WTC11 (cell line): ENCODE data around the gene ARHGAP22. TPM values are rescaled to one million over a fixed set of nuclear protein-coding genes. Genes with fewer than 3 reads are reported as not detected.

Experiments used
- ATAC-seq: fragments of 200-7000 bp; cut with Tn5 transposase; 2 replicates; pipeline ENCODE4 v1.10.0; 2021; ENCODE audit warnings: mild to moderate bottlenecking, moderate library complexity
- CTCF ChIA-PET: fragments of 300-600 bp; sonication (Branson Sonifier 250); formaldehyde crosslinking; loops from one replicate; lab custom pipeline; 2021; ENCODE audit warnings: antibody characterized with exemption; lab: Charles Lee
- POLR2A ChIA-PET: fragments of 350-600 bp; sonication (Branson Sonifier 250); formaldehyde crosslinking; loops from one replicate; lab custom pipeline; 2021; ENCODE audit warnings: antibody characterized with exemption; lab: Charles Lee
- DNase-seq: peaks from one replicate; pipeline ENCODE4 v3.0.0; 2021; ENCODE audit warnings: low spot score
- H3K27ac Mint-ChIP-seq: 2 replicates; pipeline ENCODE4 v1.8.0; 2021; ENCODE audit warnings: mixed read lengths
- H3K27me3 Mint-ChIP-seq: 2 replicates; pipeline ENCODE4 v1.8.0; 2021; ENCODE audit warnings: low read depth, mild to moderate bottlenecking, moderate library complexity, mixed read lengths
- H3K36me3 Mint-ChIP-seq: 2 replicates; pipeline ENCODE4 v1.8.0; 2021; ENCODE audit warnings: mixed read lengths
- H3K4me1 Mint-ChIP-seq: 2 replicates; pipeline ENCODE4 v1.8.0; 2022; ENCODE audit warnings: mixed read lengths
- H3K4me3 Mint-ChIP-seq: 2 replicates; pipeline ENCODE4 v1.8.0; 2021; ENCODE audit warnings: mild to moderate bottlenecking, moderate library complexity, mixed read lengths
- H3K9me3 Mint-ChIP-seq: 2 replicates; pipeline ENCODE4 v1.8.0; 2021; ENCODE audit warnings: mixed read lengths
- CREB1 ChIP-seq: sonication (generic); formaldehyde crosslinking; IDR thresholded peaks from 2 replicates; pipeline ENCODE4 v1.8.0; 2023; ENCODE audit warnings: mild to moderate bottlenecking, missing genetic modification reagents
- E2F1 ChIP-seq: sonication (generic); formaldehyde crosslinking; IDR thresholded peaks from 2 replicates; pipeline ENCODE4 v1.8.0; 2022; ENCODE audit warnings: mild to moderate bottlenecking, missing genetic modification reagents
- E2F4 ChIP-seq: sonication (generic); formaldehyde crosslinking; IDR thresholded peaks from 2 replicates; pipeline ENCODE4 v1.8.1; 2022; ENCODE audit warnings: low read depth, mild to moderate bottlenecking, moderate library complexity, missing genetic modification reagents, borderline replicate concordance
- ERG ChIP-seq: fragments of 250-450 bp; sonication (Bioruptor Pico); IDR thresholded peaks from 2 replicates; pipeline ENCODE4 v1.8.0; 2021; ENCODE audit warnings: mild to moderate bottlenecking
- ESRRA ChIP-seq: sonication (generic); formaldehyde crosslinking; IDR thresholded peaks from 2 replicates; pipeline ENCODE4 v1.8.1; 2022; ENCODE audit warnings: mild to moderate bottlenecking, missing genetic modification reagents, borderline replicate concordance
- FOXK1 ChIP-seq: sonication (generic); formaldehyde crosslinking; IDR thresholded peaks from 2 replicates; pipeline ENCODE4 v1.8.0; 2022; ENCODE audit warnings: mild to moderate bottlenecking, moderate library complexity, missing genetic modification reagents
- MLX ChIP-seq: sonication (generic); formaldehyde crosslinking; IDR thresholded peaks from 2 replicates; pipeline ENCODE4 v1.8.1; 2023; ENCODE audit warnings: mild to moderate bottlenecking, missing genetic modification reagents, moderate library complexity
- MXD4 ChIP-seq: fragments of 250-450 bp; sonication (Bioruptor Pico); IDR thresholded peaks from 2 replicates; pipeline ENCODE4 v1.8.0; 2021; ENCODE audit warnings: mild to moderate bottlenecking, moderate library complexity, borderline replicate concordance
- NFATC4 ChIP-seq: fragments of 250-450 bp; sonication (Bioruptor Pico); IDR thresholded peaks from 2 replicates; pipeline ENCODE4 v1.9.0; 2021; ENCODE audit warnings: mild to moderate bottlenecking
- NFYB ChIP-seq: sonication (generic); formaldehyde crosslinking; conservative IDR thresholded peaks from 2 replicates; pipeline ENCODE4 v1.8.0; 2022; ENCODE audit warnings: low read depth, missing genetic modification reagents
- PRRX2 ChIP-seq: fragments of 250-450 bp; sonication (Bioruptor Pico); IDR thresholded peaks from 2 replicates; pipeline ENCODE4 v1.8.0; 2021; ENCODE audit warnings: mild to moderate bottlenecking
- SMAD4 ChIP-seq: sonication (generic); formaldehyde crosslinking; IDR thresholded peaks from 2 replicates; pipeline ENCODE4 v1.8.0; 2022; ENCODE audit warnings: mild to moderate bottlenecking, missing genetic modification reagents
- SP1 ChIP-seq: sonication (generic); formaldehyde crosslinking; conservative IDR thresholded peaks from 2 replicates; pipeline ENCODE4 v1.8.1; 2022; ENCODE audit warnings: missing genetic modification reagents
- TP53 ChIP-seq: sonication (generic); formaldehyde crosslinking; IDR thresholded peaks from 2 replicates; pipeline ENCODE4 v1.8.1; 2023; ENCODE audit warnings: mild to moderate bottlenecking, missing genetic modification reagents
- ZNF138 ChIP-seq: sonication (generic); formaldehyde crosslinking; conservative IDR thresholded peaks from 2 replicates; pipeline ENCODE4 v1.8.1; 2022; ENCODE audit warnings: mild to moderate bottlenecking, moderate library complexity, missing genetic modification reagents
- ZNF423 ChIP-seq: fragments of 250-450 bp; sonication (Bioruptor Pico); IDR thresholded peaks from 2 replicates; pipeline ENCODE4 v2.1.2; 2022; ENCODE audit warnings: mild to moderate bottlenecking, moderate library complexity
- ZNF425 ChIP-seq: fragments of 250-450 bp; sonication (Bioruptor Pico); conservative IDR thresholded peaks from 2 replicates; pipeline ENCODE4 v1.9.0; 2021; ENCODE audit warnings: mild to moderate bottlenecking
- ZNF532 ChIP-seq: fragments of 250-450 bp; sonication (Bioruptor Pico); IDR thresholded peaks from 2 replicates; pipeline ENCODE4 v1.9.0; 2021; ENCODE audit warnings: mild to moderate bottlenecking, borderline replicate concordance
- total RNA-seq: library from RNA; stranded (reverse); gene quantifications from 3 replicates; pipeline ENCODE4 v1.2.3, GENCODE V29; 2021

Gene ARHGAP22
- total RNA-seq, 1 experiment from 2014 or later, result 8.6 TPM

GRCh38 chr10:48574817-48575380 lies 30.0 kb downstream of the ARHGAP22 start:
- ChIA-PET CTCF (no interaction called here), POLR2A (no interaction called here)
- H3K36me3 Mint-ChIP-seq, result no peaks in the 10 kb centered on the region
- H3K4me3 Mint-ChIP-seq, result no peak overlapping the region
- ATAC-seq, result no peak
- H3K27me3 Mint-ChIP-seq, result no peaks in the 10 kb centered on the region
- no peak for DNase-seq
- no peak overlapping the region for H3K27ac Mint-ChIP-seq
- peaks cover 12% of the 10 kb centered on the region for H3K4me1 Mint-ChIP-seq
- H3K9me3 Mint-ChIP-seq, result no peaks in the 10 kb centered on the region
- TF ChIP-seq TP53 (CRISPR knock-in tag), result no peak
- no peak for TF ChIP-seq ZNF425 (CRISPR knock-in tag)
- TF ChIP-seq NFYB, result no peak
- no peak for TF ChIP-seq NFATC4
- no peak for TF ChIP-seq E2F4
- no peak for TF ChIP-seq MLX (CRISPR knock-in tag)
- TF ChIP-seq CREB1 (CRISPR knock-in tag), result no peak
- no peak for TF ChIP-seq SP1 (CRISPR knock-in tag)
- TF ChIP-seq ZNF532 (CRISPR knock-in tag), result no peak
- no peak for TF ChIP-seq FOXK1 (CRISPR knock-in tag)
- no peak for TF ChIP-seq ZNF138 (CRISPR knock-in tag)
- TF ChIP-seq E2F1 (CRISPR knock-in tag), result no peak
- no peak for TF ChIP-seq ERG (CRISPR knock-in tag)
- no peak for TF ChIP-seq MXD4
- TF ChIP-seq, all 79 proteins: peak for 0

GRCh38 chr10:48574322-48574796 lies 30.5 kb downstream of the ARHGAP22 start:
- H3K36me3 Mint-ChIP-seq, result no peaks in the 10 kb centered on the region
- H3K4me1 Mint-ChIP-seq, result peaks cover 10% of the 10 kb centered on the region
- no peak overlapping the region for H3K4me3 Mint-ChIP-seq
- CTCF ChIA-PET, result interaction anchor here (1.1 kb wide), 1 partner anchor 81 kb away, joined by 3 read pairs; no protein-coding TSS in a partner anchor
- no peaks in the 10 kb centered on the region for H3K9me3 Mint-ChIP-seq
- H3K27me3 Mint-ChIP-seq, result no peaks in the 10 kb centered on the region
- ATAC-seq (no peak), DNase-seq (no peak)
- no peak overlapping the region for H3K27ac Mint-ChIP-seq
- POLR2A ChIA-PET, result no interaction called here
- TF ChIP-seq SMAD4 (CRISPR knock-in tag) (no peak), ESRRA (CRISPR knock-in tag) (no peak), ZNF423 (no peak), ZNF425 (CRISPR knock-in tag) (no peak), MXD4 (no peak), PRRX2 (CRISPR knock-in tag) (no peak), MLX (CRISPR knock-in tag) (no peak), SP1 (CRISPR knock-in tag) (no peak)
